Measurements from ENCODE around the gene DCUN1D1. TPM values are rescaled to one million over a fixed set of nuclear protein-coding genes. Genes with fewer than 3 reads are reported as not detected.

Gene DCUN1D1
- total RNA-seq, 4 donors from 2014 or later, result 31.1 to 41.1 (median 34.0) TPM

GRCh38 chr3:183018421-183019192 lies 38.3 kb upstream of the DCUN1D1 start:
- H3K27ac ChIP-seq (replicated peaks in 1 of 4), result no peak overlapping the region
- WGBS, result 97% methylated on average over 3 of the region's 3 CpGs
- no peak overlapping the region for H3K4me3 ChIP-seq
- intact Hi-C loops (cut with DNase I), result no loop called here
- H3K9me3 ChIP-seq, result no peaks in the 10 kb centered on the region
- TF ChIP-seq, protein P1, sequence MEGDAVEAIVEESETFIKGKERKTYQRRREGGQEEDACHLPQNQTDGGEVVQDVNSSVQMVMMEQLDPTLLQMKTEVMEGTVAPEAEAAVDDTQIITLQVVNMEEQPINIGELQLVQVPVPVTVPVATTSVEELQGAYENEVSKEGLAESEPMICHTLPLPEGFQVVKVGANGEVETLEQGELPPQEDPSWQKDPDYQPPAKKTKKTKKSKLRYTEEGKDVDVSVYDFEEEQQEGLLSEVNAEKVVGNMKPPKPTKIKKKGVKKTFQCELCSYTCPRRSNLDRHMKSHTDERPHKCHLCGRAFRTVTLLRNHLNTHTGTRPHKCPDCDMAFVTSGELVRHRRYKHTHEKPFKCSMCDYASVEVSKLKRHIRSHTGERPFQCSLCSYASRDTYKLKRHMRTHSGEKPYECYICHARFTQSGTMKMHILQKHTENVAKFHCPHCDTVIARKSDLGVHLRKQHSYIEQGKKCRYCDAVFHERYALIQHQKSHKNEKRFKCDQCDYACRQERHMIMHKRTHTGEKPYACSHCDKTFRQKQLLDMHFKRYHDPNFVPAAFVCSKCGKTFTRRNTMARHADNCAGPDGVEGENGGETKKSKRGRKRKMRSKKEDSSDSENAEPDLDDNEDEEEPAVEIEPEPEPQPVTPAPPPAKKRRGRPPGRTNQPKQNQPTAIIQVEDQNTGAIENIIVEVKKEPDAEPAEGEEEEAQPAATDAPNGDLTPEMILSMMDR (IDR thresholded peaks at IDR 0.05), result no peak
- TF ChIP-seq POLR2AphosphoS5 (IDR thresholded peaks at IDR 0.05) (no peak), POLR2A (IDR thresholded peaks at IDR 0.05; ENCODE audit: low read depth) (no peak), EP300 (IDR thresholded peaks at IDR 0.05) (no peak)
- peaks cover 38 to 92% (median 56%) of the 10 kb centered on the region in 4 donors for H3K36me3 ChIP-seq
- no peaks in the 10 kb centered on the region for H3K27me3 ChIP-seq
- no peaks in the 10 kb centered on the region for H3K4me1 ChIP-seq
- no peak for DNase-seq (ENCODE audit: extremely low spot score)

DNA sequence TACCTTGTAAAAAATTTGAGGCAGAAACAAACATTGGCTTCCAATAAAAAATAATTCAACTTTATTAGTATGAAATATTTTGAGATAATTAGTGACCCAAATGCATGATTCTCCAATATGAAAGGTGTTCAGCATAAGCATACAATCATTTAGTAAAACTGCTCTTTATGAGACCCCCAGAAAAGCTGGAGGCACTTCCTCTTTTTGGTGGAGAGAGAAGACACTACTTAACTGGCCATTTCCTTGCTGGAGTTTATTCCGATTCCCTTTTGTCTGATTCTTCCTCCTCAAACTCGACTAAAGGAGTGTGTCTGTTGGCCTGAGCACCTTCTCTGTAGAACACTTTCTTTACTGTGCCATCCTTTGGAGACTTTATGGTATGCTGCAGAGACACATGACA lies 34.8 kb upstream of the DCUN1D1 start:
- intact Hi-C loops (cut with DNase I), result no loop called here
- 90% methylated on average over 2 of the region's 2 CpGs for WGBS
- peaks cover 23 to 74% (median 34%) of the 10 kb centered on the region in 4 donors for H3K36me3 ChIP-seq

DNA sequence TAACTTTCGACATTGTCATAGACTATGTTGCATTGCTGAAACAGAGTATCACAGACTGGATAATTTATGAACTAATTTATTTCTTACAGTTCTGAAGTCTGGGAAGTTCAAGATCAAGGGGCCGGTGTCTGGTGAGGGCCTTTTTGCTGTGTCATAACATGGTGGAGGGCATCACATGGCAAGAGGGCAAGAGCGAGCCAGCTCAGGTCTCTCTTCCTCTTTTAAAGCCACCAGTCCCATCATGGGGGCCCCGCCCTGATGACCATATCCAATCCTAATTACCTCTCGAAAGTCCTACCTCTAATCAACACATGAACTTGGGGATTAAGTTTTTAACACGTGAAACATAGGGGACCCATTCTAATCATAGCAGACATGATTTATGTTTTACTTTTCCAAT lies 33.5 kb upstream of the DCUN1D1 start:
- intact Hi-C loops (cut with DNase I), result no loop called here
- 91% methylated on average over 6 of the region's 6 CpGs for WGBS
- H3K4me3 ChIP-seq, result no peak overlapping the region
- TF ChIP-seq, protein P1 (IDR thresholded peaks at IDR 0.05), result no peak
- TF ChIP-seq POLR2AphosphoS5 (IDR thresholded peaks at IDR 0.05) (no peak), EP300 (IDR thresholded peaks at IDR 0.05) (no peak), POLR2A (IDR thresholded peaks at IDR 0.05; ENCODE audit: low read depth) (no peak)
- no peaks in the 10 kb centered on the region for H3K27me3 ChIP-seq
- no peaks in the 10 kb centered on the region for H3K9me3 ChIP-seq
- H3K27ac ChIP-seq (replicated peaks in 1 of 4), result no peak overlapping the region
- H3K4me1 ChIP-seq, result peaks cover 0 to 8% (median 4%) of the 10 kb centered on the region in 4 donors
- DNase-seq (ENCODE audit: extremely low spot score), result no peak
- H3K36me3 ChIP-seq, result peaks cover 17 to 61% (median 22%) of the 10 kb centered on the region in 4 donors

More for the DNA sequence above, 34.8 kb upstream of the DCUN1D1 start:
- Histone ChIP-seq H3K27me3 (no peaks in the 10 kb centered on the region), H3K9me3 (no peaks in the 10 kb centered on the region), H3K4me3 (no peak overlapping the region), H3K4me1 (peaks cover 0 to 2% (median 0%) of the 10 kb centered on the region in 4 donors), H3K27ac (replicated peaks in 1 of 4) (no peak overlapping the region)
- DNase-seq (ENCODE audit: extremely low spot score), result no peak
- TF ChIP-seq POLR2AphosphoS5 (IDR thresholded peaks at IDR 0.05) (no peak), POLR2A (IDR thresholded peaks at IDR 0.05; ENCODE audit: low read depth) (no peak), EP300 (IDR thresholded peaks at IDR 0.05) (no peak)
- TF ChIP-seq, protein P1 (IDR thresholded peaks at IDR 0.05), result no peak

DNA sequence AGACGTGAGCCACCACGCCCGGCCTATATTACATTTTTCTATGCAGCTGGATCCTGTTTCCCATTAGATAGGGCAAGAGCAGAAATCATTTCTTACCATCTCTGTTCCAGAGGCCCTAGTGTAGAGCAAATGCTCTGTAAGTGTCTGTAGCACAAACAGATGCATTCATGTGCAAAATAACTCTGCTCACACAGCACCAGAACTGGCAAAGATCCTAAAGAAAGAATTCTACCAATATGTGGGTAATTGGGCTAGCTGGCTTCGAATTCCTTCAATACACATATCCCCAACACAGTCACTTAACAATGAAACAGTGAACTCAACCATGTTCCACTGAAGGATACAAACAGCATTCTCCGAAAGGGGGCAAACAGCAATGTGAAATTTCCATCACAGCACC lies 32.7 kb upstream of the DCUN1D1 start:
- H3K27me3 ChIP-seq, result no peaks in the 10 kb centered on the region
- peaks cover 0 to 11% (median 4%) of the 10 kb centered on the region in 4 donors for H3K4me1 ChIP-seq
- H3K36me3 ChIP-seq, result peaks cover 15 to 55% (median 19%) of the 10 kb centered on the region in 4 donors
- no peak overlapping the region for H3K4me3 ChIP-seq
- intact Hi-C loops (cut with DNase I), result no loop called here
- WGBS, result 89% methylated on average over 5 of the region's 5 CpGs
- DNase-seq (ENCODE audit: extremely low spot score), result no peak
- TF ChIP-seq POLR2A (IDR thresholded peaks at IDR 0.05; ENCODE audit: low read depth) (no peak), POLR2AphosphoS5 (IDR thresholded peaks at IDR 0.05) (no peak), EP300 (IDR thresholded peaks at IDR 0.05) (no peak)
- TF ChIP-seq, protein P1 (IDR thresholded peaks at IDR 0.05), result no peak
- no peaks in the 10 kb centered on the region for H3K9me3 ChIP-seq
- no peak overlapping the region for H3K27ac ChIP-seq (replicated peaks in 1 of 4)

Data from esophagus muscularis mucosa (tissue), 4 donors.